Common myeloid progenitor, CD34-positive (primary cell): Measurements from ENCODE around the gene MKKS. TPM values are rescaled to one million over a fixed set of nuclear protein-coding genes. Genes with fewer than 3 reads are reported as not detected.

ENCODE experiments used
- CTCF ChIA-PET: fragments of 350-600 bp; sonication (Branson Sonifier 250); formaldehyde crosslinking; loops from one replicate; lab custom pipeline; 2021; ENCODE audit warnings: antibody characterized with exemption; lab: Charles Lee
- POLR2A ChIA-PET: fragments of 350-600 bp; sonication (Branson Sonifier 250); formaldehyde crosslinking; loops from one replicate; lab custom pipeline; 2021; ENCODE audit warnings: antibody characterized with exemption; lab: Charles Lee
- DNase-seq, 3 donors: peaks; one replicate each; pipeline versions ENCODE4 v3.0.0 to v3.0.0-alpha.2; 2013
- H3K27ac ChIP-seq, 2 experiments: 1 replicate in 1 of 2; 2 replicates in 1 of 2; pipeline ENCODE4 v1.7.0; 2013; ENCODE audit warnings: inconsistent platforms in 2 of 2, low read length in 2 of 2, mild to moderate bottlenecking in 2 of 2, low read depth in 1 of 2, moderate library complexity in 1 of 2; ENCODE audit not compliant: severe bottlenecking in 2 of 2, insufficient read depth in 1 of 2, poor library complexity in 1 of 2
- H3K27me3 ChIP-seq, 5 experiments: replicated peaks in 2 of 5; 1 replicate in 3 of 5; 2 replicates in 2 of 5; pipeline versions ENCODE4 v1.6.1 to v1.7.0; 2013; ENCODE audit warnings: low read length in 4 of 5, mild to moderate bottlenecking in 2 of 5, moderate library complexity in 2 of 5, inconsistent platforms in 1 of 5; ENCODE audit not compliant: insufficient read depth in 5 of 5, control insufficient read depth in 4 of 5
- H3K36me3 ChIP-seq, 4 experiments: 1 replicate in 2 of 4; 2 replicates in 2 of 4; pipeline versions ENCODE4 v1.6.1 to v1.7.0; 2013; ENCODE audit warnings: low read length in 3 of 4, control low read depth in 1 of 4, mild to moderate bottlenecking in 1 of 4; ENCODE audit not compliant: control insufficient read depth in 4 of 4, insufficient read depth in 4 of 4
- H3K4me1 ChIP-seq, 4 experiments: 1 replicate in 3 of 4; 2 replicates in 1 of 4; pipeline versions ENCODE4 v1.6.1 to v1.7.1; 2013; ENCODE audit warnings: low read length in 3 of 4, mild to moderate bottlenecking in 3 of 4, control low read depth in 1 of 4, inconsistent platforms in 1 of 4, moderate library complexity in 1 of 4; ENCODE audit not compliant: control insufficient read depth in 4 of 4, insufficient read depth in 4 of 4; ENCODE audit errors: control extremely low read depth in 1 of 4
- H3K4me3 ChIP-seq, 7 experiments: 1 replicate in 4 of 7; 2 replicates in 3 of 7; pipeline versions ENCODE4 v1.5.1 to v1.7.0; 2013; ENCODE audit warnings: mild to moderate bottlenecking in 7 of 7, low read length in 6 of 7, moderate library complexity in 6 of 7, inconsistent platforms in 2 of 7, low read depth in 2 of 7, control low read depth in 1 of 7; ENCODE audit not compliant: insufficient read depth in 4 of 7, control insufficient read depth in 1 of 7; ENCODE audit errors: extremely low read depth in 1 of 7
- H3K9me3 ChIP-seq, 5 experiments: 1 replicate in 4 of 5; 2 replicates in 1 of 5; pipeline versions ENCODE4 v1.6.1 to v1.7.1; 2013; ENCODE audit warnings: low read length in 4 of 5, mild to moderate bottlenecking in 2 of 5, inconsistent platforms in 1 of 5, low read depth in 1 of 5, moderate library complexity in 1 of 5; ENCODE audit not compliant: control insufficient read depth in 4 of 5, insufficient read depth in 2 of 5; ENCODE audit errors: control extremely low read depth in 1 of 5
- WGBS: methylation state at CpG from one replicate; pipeline ENCODE4 v1.1.5; 2013; ENCODE audit not compliant: insufficient coverage; 5-methylcytosine and 5-hydroxymethylcytosine counted together
- polyA plus RNA-seq: library from polyadenylated mRNA; unstranded; fragments of 120-200 nt; gene quantifications from one replicate; pipeline ENCODE4 v1.2.1, GENCODE V29; 2013

The MKKS gene
- 22.4 TPM for polyA plus RNA-seq

GRCh38 chr20:10433623-10434466 lies at the start of gene MKKS:
Gene MKKS, minus strand, starts transcription at chr20:10434222. Its CDS starts 20,708 bp downstream, at chr20:10413514.
- ChIA-PET CTCF (interaction anchor here (0.6 to 2.6 kb wide), 9 partner anchors 9 to 456 kb away, joined by 3 to 8 read pairs (median 5); no protein-coding TSS in a partner anchor), POLR2A (interaction anchor here (0.5 to 2.3 kb wide), 5 partner anchors 16 to 98 kb away, joined by 3 to 13 read pairs (median 4); no protein-coding TSS in a partner anchor)
- WGBS, result under 1% methylated on average over 61 of the region's 73 CpGs
- Histone ChIP-seq H3K36me3 (peaks cover 0 to 11% (median 0%) of the 10 kb centered on the region in 4 experiments), H3K9me3 (no peaks in the 10 kb centered on the region), H3K27ac (peak within 1 kb of the TSS; percentile 93 to 97), H3K4me1 (peaks cover 8 to 47% (median 25%) of the 10 kb centered on the region in 4 experiments), H3K27me3 (no peaks in the 10 kb centered on the region), H3K4me3 (peak within 1 kb of the TSS; percentile 68 to 97 (median 89))
- peak; percentile 94 to 97 (median 96) for DNase-seq

DNA sequence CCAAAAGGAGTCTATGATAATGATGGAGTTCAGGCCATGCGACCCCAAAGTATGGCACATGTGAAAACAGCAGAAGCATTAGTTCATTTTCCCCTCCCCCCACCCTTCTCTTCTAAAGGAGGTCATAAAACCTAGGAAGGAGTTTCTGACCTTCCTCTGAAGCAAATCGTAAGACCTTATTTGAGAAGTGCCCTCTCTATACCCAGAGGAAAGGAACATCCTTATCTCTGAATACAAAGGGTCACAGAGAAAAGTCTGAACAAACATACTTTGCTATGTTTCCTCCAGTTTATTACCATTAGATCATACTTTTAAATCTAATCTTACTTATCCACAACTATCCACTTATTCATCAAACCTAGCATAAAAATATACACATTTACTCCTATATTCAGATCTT lies 49.7 kb upstream of the MKKS start:
- no peak for DNase-seq
- no peaks in the 10 kb centered on the region for H3K36me3 ChIP-seq
- ChIA-PET CTCF (no interaction called here), POLR2A (no interaction called here)
- no peak overlapping the region for H3K4me3 ChIP-seq
- no peaks in the 10 kb centered on the region for H3K9me3 ChIP-seq
- no peak overlapping the region for H3K27ac ChIP-seq
- H3K4me1 ChIP-seq, result peaks cover 4 to 45% (median 10%) of the 10 kb centered on the region in 4 experiments
- H3K27me3 ChIP-seq, result no peaks in the 10 kb centered on the region
- 20% methylated on average over 1 of the region's 2 CpGs for WGBS

GRCh38 chr20:10481676-10482075 lies 47.7 kb upstream of the MKKS start:
- no peaks in the 10 kb centered on the region for H3K9me3 ChIP-seq
- H3K4me3 ChIP-seq, result no peak overlapping the region
- H3K4me1 ChIP-seq, result peaks cover 0 to 43% (median 4%) of the 10 kb centered on the region in 4 experiments
- H3K27ac ChIP-seq, result no peak overlapping the region
- no peaks in the 10 kb centered on the region for H3K36me3 ChIP-seq
- DNase-seq, result no peak
- CTCF ChIA-PET, result interaction anchor here (1.2 to 12.8 kb wide), 3 partner anchors 9 to 52 kb away, joined by 4 to 113 read pairs (median 8); no protein-coding TSS in a partner anchor
- POLR2A ChIA-PET, result no interaction called here
- no peaks in the 10 kb centered on the region for H3K27me3 ChIP-seq
- 88% methylated on average over 5 of the region's 5 CpGs for WGBS

DNA sequence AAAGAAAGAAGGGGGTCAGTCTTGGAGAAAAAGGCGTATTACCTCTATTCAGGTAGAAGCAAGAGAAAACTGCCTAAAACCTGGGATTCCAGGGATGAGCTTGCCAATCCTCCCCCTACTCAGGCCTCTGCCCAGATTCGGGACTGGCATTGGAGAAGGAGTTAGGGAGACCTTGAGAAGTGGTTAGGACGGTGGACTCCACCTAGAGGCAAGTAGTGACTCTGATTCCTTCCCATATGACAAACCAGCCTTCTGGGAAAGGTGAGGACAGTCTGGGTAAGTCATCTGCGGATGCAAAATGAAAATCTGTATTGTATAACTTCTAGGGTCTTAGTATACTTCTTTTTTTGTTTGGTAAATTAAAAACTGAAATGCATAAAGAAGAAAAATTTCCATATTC lies 44.9 kb upstream of the MKKS start:
- Histone ChIP-seq H3K9me3 (no peaks in the 10 kb centered on the region), H3K4me3 (no peak overlapping the region), H3K4me1 (peaks cover 5 to 62% (median 28%) of the 10 kb centered on the region in 4 experiments), H3K36me3 (no peaks in the 10 kb centered on the region), H3K27ac (no peak overlapping the region), H3K27me3 (no peaks in the 10 kb centered on the region)
- ChIA-PET CTCF (interaction anchor here (1.7 to 12.8 kb wide), 2 partner anchors 10 to 55 kb away, joined by 6 to 113 read pairs; no protein-coding TSS in a partner anchor), POLR2A (no interaction called here)
- 83% methylated on average over 1 of the region's 4 CpGs for WGBS
- DNase-seq, result no peak

- peaks cover 5 to 64% (median 27%) of the 10 kb centered on the region in 4 experiments for H3K4me1 ChIP-seq
- POLR2A ChIA-PET, result no interaction called here
- H3K9me3 ChIP-seq, result no peaks in the 10 kb centered on the region
- CTCF ChIA-PET, result interaction anchor here (0.9 to 12.8 kb wide), 8 partner anchors 9 to 500 kb away, joined by 3 to 113 read pairs (median 6); no protein-coding TSS in a partner anchor
- no peak overlapping the region for H3K27ac ChIP-seq
- DNase-seq, result no peak
- H3K27me3 ChIP-seq, result no peaks in the 10 kb centered on the region
- H3K4me3 ChIP-seq, result no peak overlapping the region
- H3K36me3 ChIP-seq, result no peaks in the 10 kb centered on the region
- no CpG with 5 or more reads among the region's 1 CpG for WGBS
Observed at GRCh38 chr20:10478205-10478604, 44.2 kb upstream of the MKKS start.

DNA sequence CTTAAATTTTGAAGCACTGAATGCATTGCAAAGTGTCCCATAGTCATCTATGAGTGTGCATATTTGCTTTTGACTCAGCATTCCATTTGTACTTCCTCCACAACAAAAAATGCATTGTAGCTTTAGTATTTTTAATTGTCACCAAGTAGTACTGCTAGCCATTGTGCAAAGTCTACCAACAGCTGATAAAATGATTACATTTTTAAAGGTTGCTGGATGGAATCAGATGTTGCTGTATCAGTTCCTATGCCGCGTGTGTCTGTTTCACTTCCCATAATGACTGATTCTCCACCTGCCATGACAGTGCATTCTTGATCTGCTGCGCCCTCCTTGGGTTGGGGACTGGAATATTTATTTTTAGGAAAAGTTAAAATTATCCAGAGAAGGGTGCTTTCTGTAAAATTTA lies 42.3 kb upstream of the MKKS start:
- H3K36me3 ChIP-seq, result peaks cover 0 to 3% (median 0%) of the 10 kb centered on the region in 4 experiments
- WGBS, result 10% methylated on average over 3 of the region's 3 CpGs
- peak; percentile 52 to 79 (median 70) for DNase-seq
- no peak overlapping the region for H3K27ac ChIP-seq
- CTCF ChIA-PET, result interaction anchor here (0.6 to 12.8 kb wide), 8 partner anchors 23 to 80 kb away, joined by 3 to 113 read pairs (median 6); no protein-coding TSS in a partner anchor
- H3K27me3 ChIP-seq, result no peaks in the 10 kb centered on the region
- POLR2A ChIA-PET, result no interaction called here
- peaks cover 5 to 57% (median 27%) of the 10 kb centered on the region in 4 experiments for H3K4me1 ChIP-seq
- H3K4me3 ChIP-seq, result peak overlapping the region in 2 of 7 experiments; percentile 39 to 52
- H3K9me3 ChIP-seq, result peaks cover 0 to 5% (median 0%) of the 10 kb centered on the region in 5 experiments
